IMR-90 (cell line): Measurements from ENCODE around the gene PIAS4. TPM values are rescaled to one million over a fixed set of nuclear protein-coding genes. Genes with fewer than 3 reads are reported as not detected.

Experiments
- ATAC-seq: fragments of 200-7000 bp; cut with Tn5 transposase; 2 replicates; pipeline ENCODE4 v1.9.1; 2020; ENCODE audit warnings: low read depth, mild to moderate bottlenecking, moderate library complexity
- BruUV-seq: library from RNA; stranded (reverse); fragments of 400-500 nt; replicated peaks from 2 replicates; lab custom pipeline; 2021; lab: Mats Ljungman, UMichigan
- CTCF ChIA-PET: fragments of 300-600 bp; formaldehyde crosslinking; extraction: SDS; loops from one replicate; lab custom pipeline; 2021; ENCODE audit warnings: antibody characterized with exemption; lab: Yijun Ruan, JAX
- POLR2A ChIA-PET: fragments of 300-600 bp; sonication (Branson Sonifier 250); formaldehyde crosslinking; loops from one replicate; lab custom pipeline; 2022; ENCODE audit warnings: antibody characterized with exemption; ENCODE audit not compliant: unreplicated experiment; lab: Charles Lee
- DNase-seq: peaks from one replicate; pipeline ENCODE4 v3.0.0; 2013
- H2AFZ ChIP-seq: replicated peaks from 2 replicates; pipeline ENCODE3; 2013; ENCODE audit warnings: low read length, mild to moderate bottlenecking; ENCODE audit not compliant: poor library complexity
- H2AK5ac ChIP-seq: 2 replicates; pipeline ENCODE4 v1.6.1; 2013; ENCODE audit warnings: low read depth, low read length, inconsistent platforms
- H2AK9ac ChIP-seq: replicated peaks from 2 replicates; pipeline ENCODE3; 2013; ENCODE audit warnings: mild to moderate bottlenecking, low read depth, low read length, moderate library complexity; ENCODE audit not compliant: poor library complexity
- H2BK120ac ChIP-seq: 2 replicates; pipeline ENCODE4 v1.6.1; 2013; ENCODE audit warnings: low read depth, low read length, inconsistent platforms
- H2BK15ac ChIP-seq: 3 replicates; pipeline ENCODE4 v1.6.1; 2013; ENCODE audit warnings: low read depth, low read length, inconsistent platforms
- H2BK20ac ChIP-seq: 2 replicates; pipeline ENCODE4 v1.6.1; 2013; ENCODE audit warnings: low read depth, mild to moderate bottlenecking, inconsistent platforms, low read length, moderate library complexity
- H2BK5ac ChIP-seq: 2 replicates; pipeline ENCODE4 v1.6.1; 2013; ENCODE audit warnings: mild to moderate bottlenecking, low read depth, low read length, inconsistent platforms; ENCODE audit not compliant: poor library complexity, severe bottlenecking
- H3K14ac ChIP-seq: replicated peaks from 2 replicates; pipeline ENCODE4 v1.6.1; 2013; ENCODE audit warnings: low read depth, low read length, inconsistent platforms
- H3K18ac ChIP-seq: 2 replicates; pipeline ENCODE4 v1.6.1; 2013; ENCODE audit warnings: low read depth, low read length, control low read depth
- H3K23ac ChIP-seq: 2 replicates; pipeline ENCODE4 v1.6.1; 2013; ENCODE audit warnings: low read depth, low read length, inconsistent platforms
- H3K27ac ChIP-seq: 2 replicates; pipeline ENCODE4 v1.5.1; 2013; ENCODE audit warnings: mild to moderate bottlenecking, control low read depth, low read length; ENCODE audit not compliant: insufficient read depth
- H3K27me3 ChIP-seq: 2 replicates; pipeline ENCODE4 v1.6.1; 2013; ENCODE audit warnings: low read length; ENCODE audit not compliant: control insufficient read depth, insufficient read depth
- H3K36me3 ChIP-seq: 2 replicates; pipeline ENCODE4 v1.6.1; 2013; ENCODE audit warnings: low read length, mixed read lengths; ENCODE audit not compliant: control insufficient read depth, insufficient read depth
- H3K4ac ChIP-seq: 2 replicates; pipeline ENCODE4 v1.6.1; 2013; ENCODE audit warnings: low read depth, low read length, inconsistent platforms
- H3K4me1 ChIP-seq: 2 replicates; pipeline ENCODE4 v1.6.1; 2013; ENCODE audit warnings: low read length, mixed read lengths; ENCODE audit not compliant: control insufficient read depth, insufficient read depth
- H3K4me2 ChIP-seq: 2 replicates; pipeline ENCODE4 v1.6.1; 2013; ENCODE audit warnings: low read depth, mild to moderate bottlenecking, control low read depth, low read length, moderate library complexity
- H3K4me3 ChIP-seq: 2 replicates; pipeline ENCODE4 v1.5.1; 2013; ENCODE audit warnings: low read depth, mild to moderate bottlenecking, control low read depth, low read length, moderate library complexity; ENCODE audit not compliant: insufficient read depth
- H3K56ac ChIP-seq: 2 replicates; pipeline ENCODE4 v1.6.1; 2013; ENCODE audit warnings: low read length, inconsistent platforms; ENCODE audit not compliant: insufficient read depth; ENCODE audit errors: extremely low read depth
- H3K79me1 ChIP-seq, 2 experiments: 2 replicates each; pipeline ENCODE4 v1.6.1; 2013; ENCODE audit warnings: low read length in 2 of 2, inconsistent platforms in 1 of 2, low read depth in 1 of 2
- H3K9ac ChIP-seq: 2 replicates; pipeline ENCODE4 v1.6.1; 2013; ENCODE audit warnings: low read depth, low read length, control low read depth
- H3K9me1 ChIP-seq: 2 replicates; pipeline ENCODE4 v1.6.1; 2013; ENCODE audit warnings: low read length, inconsistent platforms; ENCODE audit not compliant: insufficient read depth
- H3K9me3 ChIP-seq: 2 replicates; pipeline ENCODE4 v1.6.1; 2013; ENCODE audit warnings: low read length; ENCODE audit not compliant: control insufficient read depth, insufficient read depth
- H4K20me1 ChIP-seq: 2 replicates; pipeline ENCODE4 v1.6.1; 2013; ENCODE audit warnings: low read length, inconsistent platforms; ENCODE audit not compliant: insufficient read depth
- H4K5ac ChIP-seq: 2 replicates; pipeline ENCODE4 v1.6.1; 2013; ENCODE audit warnings: mild to moderate bottlenecking, low read depth, low read length, control low read depth
- H4K8ac ChIP-seq, 2 experiments: 2 replicates each; pipeline ENCODE4 v1.6.1; 2013; ENCODE audit warnings: low read depth in 2 of 2, low read length in 2 of 2, control low read depth in 1 of 2, inconsistent platforms in 1 of 2
- H4K91ac ChIP-seq: 2 replicates; pipeline ENCODE4 v1.6.1; 2013; ENCODE audit warnings: low read depth, low read length, inconsistent platforms; ENCODE audit not compliant: insufficient read depth
- FOS ChIP-seq: fragments of 150-350 bp; IDR thresholded peaks from 2 replicates; pipeline ENCODE4 v1.6.1; 2016; ENCODE audit warnings: low read depth, low read length
- MAZ ChIP-seq: IDR thresholded peaks from 2 replicates; pipeline ENCODE4 v1.6.1; 2012; ENCODE audit warnings: low read depth, mild to moderate bottlenecking, low read length, improper control_type of control experiment, moderate library complexity, borderline replicate concordance
- MXI1 ChIP-seq: IDR thresholded peaks from 2 replicates; pipeline ENCODE4 v1.6.1; 2012; ENCODE audit warnings: low read depth, mild to moderate bottlenecking, low read length, moderate library complexity, borderline replicate concordance
- RCOR1 ChIP-seq: IDR thresholded peaks from 2 replicates; pipeline ENCODE4 v1.6.1; 2012; ENCODE audit warnings: mild to moderate bottlenecking, low read length, improper control_type of control experiment; ENCODE audit not compliant: insufficient replicate concordance
- WGBS, 2 experiments: methylation state at CpG; one replicate each; pipeline versions ENCODE4 v1.1.5 to v1.1.7; 2013; ENCODE audit warnings: missing lambda C conversion rate in 2 of 2; ENCODE audit not compliant: insufficient read length in 1 of 2; ENCODE audit errors: extremely low coverage in 2 of 2; 5-methylcytosine and 5-hydroxymethylcytosine counted together
- dilution Hi-C: fragments of 300-500 bp; cut with HindIII; formaldehyde crosslinking; loops from one replicate; pipeline ENCODE4 v1.14.3; 2018; ENCODE audit warnings: low sequenced_read_pairs; ENCODE audit not compliant: unreplicated experiment
- in situ Hi-C: fragments of 300-500 bp; cut with MboI; formaldehyde crosslinking; loops from 3 replicates; pipeline ENCODE4 v1.14.3; 2019; ENCODE audit warnings: low sequenced_read_pairs, inconsistent platforms, mixed read lengths
- intact Hi-C: fragments of 100-400 bp; cut with micrococcal nuclease; formaldehyde crosslinking; loops from 2 replicates; pipeline ENCODE4 v1.10.0; 2022
- polyA plus RNA-seq, 3 experiments: library from polyadenylated mRNA; depleted of rRNA; stranded (reverse); fragments of >200 nt; gene quantifications; 2 replicates each; pipeline ENCODE4 v1.2.3, GENCODE V29; 2012; ENCODE audit warnings: low replicate concordance in 1 of 3
- total RNA-seq: library from RNA; depleted of rRNA; stranded (reverse); fragments of >200 nt; gene quantifications from 2 replicates; pipeline ENCODE4 v1.2.3, GENCODE V29; 2012

The PIAS4 gene
- total and polyA plus RNA-seq, 2 of the 4 experiments (the other 2 are of a cell fraction), result 12.1 to 13.6 TPM

DNA sequence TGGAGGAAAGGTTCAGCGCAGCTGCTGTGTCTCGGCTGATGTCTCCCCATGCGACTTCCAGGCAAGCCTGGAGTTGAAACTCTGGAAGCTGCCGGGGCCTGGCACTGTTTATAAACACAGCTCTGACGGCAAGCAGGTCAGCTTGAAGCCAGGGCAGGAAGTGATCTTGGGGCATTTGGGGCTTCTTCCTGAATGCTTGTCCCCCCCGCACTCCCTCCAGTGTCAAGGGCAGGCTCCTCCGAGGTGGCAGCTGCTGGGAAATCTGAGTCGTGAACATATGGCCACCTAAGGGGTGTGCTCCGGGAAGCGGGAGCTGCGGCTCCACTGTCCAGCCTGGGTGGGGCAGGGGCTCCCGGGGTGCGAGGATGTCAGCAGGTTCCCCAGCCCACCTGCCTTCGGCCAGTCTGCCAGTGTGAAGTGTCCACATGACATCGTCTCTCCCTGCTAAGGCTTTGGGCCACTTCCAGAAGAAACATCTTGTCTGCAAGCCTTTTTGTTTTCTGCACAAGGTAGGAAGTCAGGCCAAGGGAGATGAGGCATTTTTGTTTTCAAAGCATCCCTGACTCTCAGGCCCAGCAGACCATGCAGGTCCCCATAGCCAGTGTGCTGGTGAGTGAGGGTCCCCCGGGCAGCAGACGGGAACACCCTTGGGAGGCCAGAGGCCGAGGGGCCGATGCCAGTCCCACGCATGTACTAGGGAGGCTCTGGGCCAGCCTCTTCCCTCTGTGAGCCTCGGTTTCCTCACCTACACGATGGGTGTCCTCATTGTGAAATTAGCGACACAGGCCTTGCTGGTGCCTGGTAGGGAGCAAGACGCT is 2.7 kb downstream of the PIAS4 start:
- 56% methylated on average over 8 of the region's 24 CpGs; no CpG with 5 or more reads in 1 of the 2 experiments for WGBS, 2 experiments
- peak; percentile 46 for DNase-seq

More for the DNA sequence above, 2.7 kb downstream of the PIAS4 start:
- Histone ChIP-seq H3K36me3 (peaks cover 24% of the 10 kb centered on the region), H2BK15ac (no peak overlapping the region), H3K56ac (no peak overlapping the region), H2BK5ac (peak overlapping the region; percentile 14), H4K91ac (no peak overlapping the region), H2AK9ac (peak overlapping the region; percentile 33), H2BK20ac (no peak overlapping the region), H3K23ac (peak overlapping the region; percentile 15; the same call in 1 of the 2 replicates), H2AK5ac (no peak overlapping the region), H3K79me1 (peaks cover 33 to 78% of the 10 kb centered on the region in 2 experiments), H3K27ac (peak overlapping the region; percentile 17; the same call in 1 of the 2 replicates), H3K9me3 (no peaks in the 10 kb centered on the region), H4K5ac (no peak overlapping the region), H2AFZ (no peak overlapping the region), H4K8ac (no peak overlapping the region), H3K4me3 (no peak overlapping the region), H3K18ac (no peak overlapping the region), H3K4ac (no peak overlapping the region), H3K4me1 (peaks cover 24% of the 10 kb centered on the region), H2BK120ac (no peak overlapping the region), H3K9me1 (no peaks in the 10 kb centered on the region), H3K4me2 (peak overlapping the region; percentile 100), H3K9ac (0 out of 2 replicates have a peak overlapping the region, but pooled peaks have one; percentile 20), H4K20me1 (peaks cover 72% of the 10 kb centered on the region), H3K14ac (no peak overlapping the region), H3K27me3 (no peaks in the 10 kb centered on the region)
- in situ Hi-C loops (no loop called here), intact Hi-C loops (no loop called here), dilution Hi-C loops (no loop called here)
- peak; percentile 8 for ATAC-seq
- TF ChIP-seq MAZ (no peak), MXI1 (peak; percentile 58; the same call in 1 of the 2 replicates), RCOR1 (no peak), FOS (no peak)
- ChIA-PET CTCF (no interaction called here), POLR2A (no interaction called here)
- BruUV-seq, result no TSS peak
